ENCODE data around the gene SOCS7. TPM values are rescaled to one million over a fixed set of nuclear protein-coding genes. Genes with fewer than 3 reads are reported as not detected.

The SOCS7 gene
- total RNA-seq, 1 donor from 2014 or later: 10.3 TPM

GRCh38 chr17:38451840-38452529 lies 100.3 kb downstream of the SOCS7 start:
- Histone ChIP-seq H3K27ac (peak overlapping the region; percentile 54 to 55), H3K9me3 (no peaks in the 10 kb centered on the region), H3K4me3 (peak overlapping the region in 1 of 2 donors; percentile 13), H3K36me3 (no peaks in the 10 kb centered on the region), H3K27me3 (no peaks in the 10 kb centered on the region), H3K4me1 (peaks cover 22 to 52% of the 10 kb centered on the region in 2 donors)
- no peak for TF ChIP-seq CTCF (IDR thresholded peaks at IDR 0.05)
- no peak for DNase-seq (ENCODE audit: low spot score in 2 of 2)
- intact Hi-C loops (cut with DNase I): no loop called here

DNA sequence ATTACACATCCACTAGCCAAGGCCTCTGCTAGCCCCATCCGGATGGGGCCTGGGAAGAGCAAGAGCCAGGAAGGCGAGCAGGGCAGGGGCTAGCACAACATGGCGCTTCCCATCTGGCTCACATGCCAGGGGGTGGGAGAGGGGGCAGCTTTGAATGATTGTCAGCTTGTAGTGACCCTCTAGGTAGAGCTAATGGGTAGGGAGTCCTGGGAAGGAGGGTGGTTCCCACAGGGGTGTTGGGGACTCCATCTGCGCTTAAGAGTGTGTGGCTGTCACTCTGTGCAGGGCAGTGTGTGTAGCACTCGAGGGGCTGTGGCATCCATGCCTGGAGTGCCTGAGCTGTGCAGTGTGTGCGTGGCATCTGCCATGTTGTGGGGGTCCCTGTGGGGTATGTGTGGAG lies 101.1 kb downstream of the SOCS7 start:
- TF ChIP-seq CTCF (IDR thresholded peaks at IDR 0.05): no peak
- no peaks in the 10 kb centered on the region for H3K36me3 ChIP-seq
- no peaks in the 10 kb centered on the region for H3K9me3 ChIP-seq
- H3K4me3 ChIP-seq: peak overlapping the region in 1 of 2 donors; percentile 66
- intact Hi-C loops (cut with DNase I): no loop called here
- peaks cover 22 to 52% of the 10 kb centered on the region in 2 donors for H3K4me1 ChIP-seq
- H3K27me3 ChIP-seq: no peaks in the 10 kb centered on the region
- peak overlapping the region; percentile 54 to 55 for H3K27ac ChIP-seq
- DNase-seq (ENCODE audit: low spot score in 2 of 2): no peak

DNA sequence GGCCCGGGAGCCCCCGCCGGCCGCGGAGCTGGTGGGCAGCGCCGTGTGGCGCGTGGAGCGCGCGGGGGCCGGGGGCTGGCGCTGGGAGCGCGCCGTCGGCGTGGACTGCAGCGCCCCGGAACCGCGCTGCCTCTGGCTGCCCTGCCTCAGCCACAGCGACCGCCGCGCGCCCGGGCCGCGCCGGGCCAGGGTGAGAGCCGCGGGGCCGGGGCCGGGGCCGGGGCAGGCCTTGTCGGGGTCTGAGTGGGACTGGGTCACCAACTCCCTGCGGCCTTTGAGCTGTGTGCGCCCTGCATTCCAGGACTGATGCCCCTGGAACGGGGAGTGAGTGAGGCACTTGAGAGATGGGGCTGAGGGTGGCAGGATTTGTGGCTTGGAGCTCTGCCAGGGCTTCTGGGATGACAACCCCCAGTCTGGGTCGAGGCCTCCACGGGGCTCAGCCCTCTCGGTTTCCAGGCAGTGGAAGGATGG lies 102.3 kb downstream of the SOCS7 start:
- H3K9me3 ChIP-seq: no peaks in the 10 kb centered on the region
- DNase-seq (ENCODE audit: low spot score in 2 of 2): no peak
- H3K36me3 ChIP-seq: peaks cover 9 to 12% of the 10 kb centered on the region in 2 donors
- H3K27me3 ChIP-seq: no peaks in the 10 kb centered on the region
- peaks cover 22 to 52% of the 10 kb centered on the region in 2 donors for H3K4me1 ChIP-seq
- TF ChIP-seq CTCF (IDR thresholded peaks at IDR 0.05): no peak
- H3K4me3 ChIP-seq: peak overlapping the region; percentile 62 to 66
- peak overlapping the region; percentile 69 to 84 for H3K27ac ChIP-seq
- intact Hi-C loops (cut with DNase I): loop anchor here (1.0 kb wide), 2 partner anchors 10 kb away; no protein-coding TSS in a partner anchor

DNA sequence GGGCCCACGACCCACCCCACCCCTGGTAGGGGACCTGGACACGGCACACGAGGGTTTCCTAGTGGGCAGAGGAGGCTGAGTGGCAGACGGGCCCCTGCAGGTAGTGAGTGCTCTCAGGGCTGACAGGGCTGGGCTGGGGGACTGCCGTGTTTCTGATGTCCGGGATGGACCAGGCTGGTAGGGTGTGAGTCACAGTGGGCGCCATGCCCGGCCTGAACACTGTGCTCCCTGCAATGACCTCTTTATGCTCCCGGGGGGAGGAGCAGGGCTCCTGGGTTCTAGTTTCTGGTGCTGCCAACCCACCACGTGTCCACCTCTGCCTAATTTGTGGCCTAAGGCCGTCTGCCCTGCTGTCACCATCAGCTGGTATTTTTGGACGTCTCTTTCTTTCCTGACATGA lies 102.9 kb downstream of the SOCS7 start:
- Histone ChIP-seq H3K9me3 (no peaks in the 10 kb centered on the region), H3K4me1 (peaks cover 22 to 52% of the 10 kb centered on the region in 2 donors), H3K27me3 (no peaks in the 10 kb centered on the region), H3K4me3 (peak overlapping the region; percentile 62 to 66), H3K27ac (peak overlapping the region; percentile 69 to 84), H3K36me3 (peaks cover 15 to 17% of the 10 kb centered on the region in 2 donors)
- peak; percentile 71 to 94 for DNase-seq (ENCODE audit: low spot score in 2 of 2)
- TF ChIP-seq CTCF (IDR thresholded peaks at IDR 0.05): no peak
- intact Hi-C loops (cut with DNase I): loop anchor here (1.0 kb wide), 2 partner anchors 10 kb away; no protein-coding TSS in a partner anchor

Other genes starting within 250 kb of the SOCS7 start
- gene TBC1D3E, start 223.9 kb upstream of the SOCS7 start, total RNA-seq: not detected
- gene TBC1D3, start 159.3 kb upstream of the SOCS7 start, total RNA-seq: not detected
- gene MRPL45, start 54.7 kb upstream of the SOCS7 start, total RNA-seq: 27.5 TPM
- not detected for gene GPR179, start 7.9 kb upstream of the SOCS7 start, total RNA-seq
- gene ARHGAP23, start 76.6 kb downstream of the SOCS7 start, total RNA-seq: 89.0 TPM

All from ascending aorta (tissue), 2 donors.